ENCODE results near the gene C10orf71. TPM values are rescaled to one million over a fixed set of nuclear protein-coding genes. Genes with fewer than 3 reads are reported as not detected.

Gene C10orf71
- total RNA-seq, 2 donors from 2014 or later, result 0.26 to 0.99 TPM

GRCh38 chr10:49290131-49290530 is 8.8 kb upstream of the C10orf71 start:
- Histone ChIP-seq H3K4me3 (no peak overlapping the region), H3K27ac (no peak overlapping the region), H3K27me3 (no peaks in the 10 kb centered on the region), H3K4me1 (no peaks in the 10 kb centered on the region), H3K9me3 (no peaks in the 10 kb centered on the region), H3K36me3 (replicated peaks in 1 of 2; ENCODE audit: insufficient read depth in 1 of 2, low read depth in 2 of 2) (no peaks in the 10 kb centered on the region)
- TF ChIP-seq POLR2A (IDR thresholded peaks at IDR 0.05) (no peak), CTCF (IDR thresholded peaks at IDR 0.05) (no peak)
- intact Hi-C loops (cut with DNase I), result no loop called here
- no peak for ATAC-seq
- DNase-seq, result no peak
- WGBS, 2 donors, result 4 to 14% methylated on average over 1 of the region's 1 CpG

- Histone ChIP-seq H3K4me1 (no peaks in the 10 kb centered on the region), H3K27me3 (no peaks in the 10 kb centered on the region), H3K36me3 (replicated peaks in 1 of 2; ENCODE audit: insufficient read depth in 1 of 2, low read depth in 2 of 2) (no peaks in the 10 kb centered on the region), H3K4me3 (no peak overlapping the region), H3K27ac (no peak overlapping the region), H3K9me3 (no peaks in the 10 kb centered on the region)
- intact Hi-C loops (cut with DNase I), result no loop called here
- DNase-seq (no peak), ATAC-seq (no peak)
- TF ChIP-seq CTCF (IDR thresholded peaks at IDR 0.05) (no peak), POLR2A (IDR thresholded peaks at IDR 0.05) (no peak)
- 74 to 77% methylated on average over 3 of the region's 3 CpGs for whole genome bisulfite sequencing, 2 donors
Measured at GRCh38 chr10:49290607-49291006, 8.4 kb upstream of the C10orf71 start.

GRCh38 chr10:49292565-49293207 is 6.3 kb upstream of the C10orf71 start:
- H3K36me3 ChIP-seq (replicated peaks in 1 of 2; ENCODE audit: insufficient read depth in 1 of 2, low read depth in 2 of 2), result no peaks in the 10 kb centered on the region
- no peak overlapping the region for H3K27ac ChIP-seq
- H3K4me1 ChIP-seq, result peaks cover 3% of the 10 kb centered on the region
- no peaks in the 10 kb centered on the region for H3K9me3 ChIP-seq
- H3K27me3 ChIP-seq, result no peaks in the 10 kb centered on the region
- DNase-seq, result no peak
- TF ChIP-seq POLR2A (IDR thresholded peaks at IDR 0.05) (no peak), CTCF (IDR thresholded peaks at IDR 0.05) (no peak)
- no peak overlapping the region for H3K4me3 ChIP-seq
- 68 to 72% methylated on average over 6 of the region's 6 CpGs for WGBS, 2 donors
- intact Hi-C loops (cut with DNase I), result no loop called here
- no peak for ATAC-seq

GRCh38 chr10:49293208-49293603 is 5.8 kb upstream of the C10orf71 start:
- TF ChIP-seq CTCF (IDR thresholded peaks at IDR 0.05) (no peak), POLR2A (IDR thresholded peaks at IDR 0.05) (no peak)
- no peak overlapping the region for H3K27ac ChIP-seq
- WGBS, 2 donors, result 69 to 74% methylated on average over 7 of the region's 7 CpGs

GRCh38 chr10:49294731-49295130 is 4.2 kb upstream of the C10orf71 start:
- H3K4me1 ChIP-seq, result peaks cover 15% of the 10 kb centered on the region
- no peak for ATAC-seq
- no peak overlapping the region for H3K27ac ChIP-seq
- whole genome bisulfite sequencing, 2 donors, result 78 to 82% methylated on average over 4 to 5 of the region's 5 CpGs
- no peaks in the 10 kb centered on the region for H3K27me3 ChIP-seq
- no peaks in the 10 kb centered on the region for H3K9me3 ChIP-seq
- DNase-seq, result no peak
- intact Hi-C loops (cut with DNase I), result no loop called here
- H3K4me3 ChIP-seq, result no peak overlapping the region
- no peaks in the 10 kb centered on the region for H3K36me3 ChIP-seq (replicated peaks in 1 of 2; ENCODE audit: insufficient read depth in 1 of 2, low read depth in 2 of 2)
- TF ChIP-seq POLR2A (IDR thresholded peaks at IDR 0.05) (no peak), CTCF (IDR thresholded peaks at IDR 0.05) (no peak)

More at GRCh38 chr10:49293208-49293603, 5.8 kb upstream of the C10orf71 start:
- intact Hi-C loops (cut with DNase I), result no loop called here
- Histone ChIP-seq H3K4me1 (peaks cover 8% of the 10 kb centered on the region), H3K27me3 (no peaks in the 10 kb centered on the region), H3K36me3 (replicated peaks in 1 of 2; ENCODE audit: insufficient read depth in 1 of 2, low read depth in 2 of 2) (no peaks in the 10 kb centered on the region), H3K9me3 (no peaks in the 10 kb centered on the region), H3K4me3 (no peak overlapping the region)
- DNase-seq (no peak), ATAC-seq (no peak)

Data from body of pancreas (tissue), 4 donors.